GM18867 (cell line): Measurements from ENCODE around the gene SKP1.

Experiments
- ATAC-seq: cut with Tn5 transposase; IDR thresholded peaks from one replicate; pipeline ENCODE4 v1.9.1; 2021; ENCODE audit warnings: mild to moderate bottlenecking, moderate library complexity; ENCODE audit not compliant: unreplicated experiment

The SKP1 gene

GRCh38 chr5:134130239-134130945 lies 46.4 kb downstream of the SKP1 start:
- ATAC-seq: no peak

- no peak for ATAC-seq
These were observed 47.1 kb downstream of the SKP1 start for GRCh38 chr5:134129411-134130238.

GRCh38 chr5:134128648-134128995 lies 48.1 kb downstream of the SKP1 start:
- ATAC-seq: no peak

- ATAC-seq: no peak
These were observed 48.6 kb downstream of the SKP1 start for GRCh38 chr5:134127988-134128647.

- peak; percentile 55 for ATAC-seq
These were observed 49.3 kb downstream of the SKP1 start for GRCh38 chr5:134127376-134127861.

- no peak for ATAC-seq
These were observed 51.4 kb downstream of the SKP1 start for GRCh38 chr5:134125039-134126015.

- no peak for ATAC-seq
These were observed 52.3 kb downstream of the SKP1 start for GRCh38 chr5:134124289-134125038.

- ATAC-seq: no peak
These were observed 53.4 kb downstream of the SKP1 start for GRCh38 chr5:134123360-134123759.

GRCh38 chr5:134122530-134122929 lies 54.2 kb downstream of the SKP1 start:
- no peak for ATAC-seq

- no peak for ATAC-seq
These were observed 56.2 kb downstream of the SKP1 start for GRCh38 chr5:134120386-134121138.

- no peak for ATAC-seq
These were observed 57.0 kb downstream of the SKP1 start for GRCh38 chr5:134119720-134120119.

- no peak for ATAC-seq
These were observed 58.4 kb downstream of the SKP1 start for GRCh38 chr5:134118212-134118835.

- ATAC-seq: no peak
These were observed 59.7 kb downstream of the SKP1 start for GRCh38 chr5:134116789-134117761.

GRCh38 chr5:134116286-134116685 lies 60.5 kb downstream of the SKP1 start:
- no peak for ATAC-seq

- no peak for ATAC-seq
These were observed 61.0 kb downstream of the SKP1 start for GRCh38 chr5:134115806-134116175.

GRCh38 chr5:134114886-134115805 lies 61.6 kb downstream of the SKP1 start:
- peak; percentile 4 for ATAC-seq
